ENCODE data around the gene PTHLH.

The PTHLH gene

GRCh38 chr12:27968972-27969623 is 3.4 kb downstream of the PTHLH start:
- Histone ChIP-seq H4K8ac (ENCODE audit: low read depth, low read length) (no peak overlapping the region), H3K14ac (ENCODE audit: low read length) (no peak overlapping the region), H3K9ac (ENCODE audit: low read depth, low read length, poor library complexity) (no peak overlapping the region), H3K4me1 (ENCODE audit: control insufficient read depth in 2 of 2, insufficient read depth in 1 of 2, low read depth in 1 of 2, low read length in 2 of 2) (peaks cover 5 to 11% of the 10 kb centered on the region in 2 donors), H3K9me3 (replicated peaks in 1 of 2; ENCODE audit: control insufficient read depth in 2 of 2, insufficient read depth in 1 of 2, low read depth in 1 of 2, low read length in 2 of 2) (no peaks in the 10 kb centered on the region), H3K27me3 (ENCODE audit: control insufficient read depth in 3 of 3, insufficient read depth in 3 of 3, low read depth in 1 of 3, low read length in 3 of 3) (peaks cover 12 to 81% (median 50%) of the 10 kb centered on the region in 3 experiments), H3K79me1 (ENCODE audit: low read depth, low read length) (no peaks in the 10 kb centered on the region), H2BK12ac (ENCODE audit: low read length) (no peak overlapping the region), H3K4me2 (ENCODE audit: insufficient read depth, low read length, poor library complexity, severe bottlenecking) (peak overlapping the region; percentile 48), H2BK15ac (ENCODE audit: low read length) (no peak overlapping the region), H4K91ac (ENCODE audit: low read depth, low read length, poor library complexity) (no peak overlapping the region), H3K27ac (replicated peaks; ENCODE audit: low read length) (no peak overlapping the region), H3K18ac (ENCODE audit: low read length) (no peak overlapping the region), H3K4me3 (ENCODE audit: low read length in 2 of 2) (peak overlapping the region; percentile 11 to 37), H2AFZ (ENCODE audit: low read length) (peak overlapping the region; percentile 90), H3K23ac (ENCODE audit: low read depth, low read length, poor library complexity) (no peak overlapping the region), H2BK120ac (ENCODE audit: low read depth, low read length) (no peak overlapping the region), H2BK5ac (ENCODE audit: low read length) (no peak overlapping the region), H3K36me3 (replicated peaks in 1 of 2; ENCODE audit: control insufficient read depth in 2 of 2, insufficient read depth in 2 of 2, low read length in 2 of 2) (no peaks in the 10 kb centered on the region), H3K4ac (ENCODE audit: low read length) (no peak overlapping the region), H2AK5ac (ENCODE audit: low read depth, low read length) (no peak overlapping the region)
- DNase-seq (ENCODE audit: low spot score): no peak
- no CpG with 5 or more reads among the region's 38 CpGs for WGBS, 2 donors (ENCODE audit: extremely low coverage in 2 of 2, insufficient read length in 2 of 2, insufficient replicate concordance in 1 of 2)

- H2BK120ac ChIP-seq (ENCODE audit: low read depth, low read length): no peak overlapping the region
- H3K14ac ChIP-seq (ENCODE audit: low read length): no peak overlapping the region
- no peak overlapping the region for H4K91ac ChIP-seq (ENCODE audit: low read depth, low read length, poor library complexity)
- no peak overlapping the region for H3K27ac ChIP-seq (replicated peaks; ENCODE audit: low read length)
- no peak overlapping the region for H2BK12ac ChIP-seq (ENCODE audit: low read length)
- H2AFZ ChIP-seq (ENCODE audit: low read length): no peak overlapping the region
- H3K18ac ChIP-seq (ENCODE audit: low read length): no peak overlapping the region
- no peak overlapping the region for H3K4ac ChIP-seq (ENCODE audit: low read length)
- H3K9me3 ChIP-seq (replicated peaks in 1 of 2; ENCODE audit: control insufficient read depth in 2 of 2, insufficient read depth in 1 of 2, low read depth in 1 of 2, low read length in 2 of 2): no peaks in the 10 kb centered on the region
- no peak overlapping the region for H2BK15ac ChIP-seq (ENCODE audit: low read length)
- no peak overlapping the region for H3K4me3 ChIP-seq (ENCODE audit: low read length in 2 of 2)
- no peak overlapping the region for H2BK5ac ChIP-seq (ENCODE audit: low read length)
- no peak for DNase-seq (ENCODE audit: low spot score)
- no peak overlapping the region for H3K4me2 ChIP-seq (ENCODE audit: insufficient read depth, low read length, poor library complexity, severe bottlenecking)
- no peaks in the 10 kb centered on the region for H3K79me1 ChIP-seq (ENCODE audit: low read depth, low read length)
- no peak overlapping the region for H3K9ac ChIP-seq (ENCODE audit: low read depth, low read length, poor library complexity)
- no peaks in the 10 kb centered on the region for H3K36me3 ChIP-seq (replicated peaks in 1 of 2; ENCODE audit: control insufficient read depth in 2 of 2, insufficient read depth in 2 of 2, low read length in 2 of 2)
- H4K8ac ChIP-seq (ENCODE audit: low read depth, low read length): no peak overlapping the region
- peaks cover 7 to 67% (median 40%) of the 10 kb centered on the region in 3 experiments for H3K27me3 ChIP-seq (ENCODE audit: control insufficient read depth in 3 of 3, insufficient read depth in 3 of 3, low read depth in 1 of 3, low read length in 3 of 3)
- no peak overlapping the region for H2AK5ac ChIP-seq (ENCODE audit: low read depth, low read length)
- no CpG with 5 or more reads among the region's 2 CpGs for WGBS, 2 donors (ENCODE audit: extremely low coverage in 2 of 2, insufficient read length in 2 of 2, insufficient replicate concordance in 1 of 2)
- peaks cover 5 to 11% of the 10 kb centered on the region in 2 donors for H3K4me1 ChIP-seq (ENCODE audit: control insufficient read depth in 2 of 2, insufficient read depth in 1 of 2, low read depth in 1 of 2, low read length in 2 of 2)
- no peak overlapping the region for H3K23ac ChIP-seq (ENCODE audit: low read depth, low read length, poor library complexity)
Observed at GRCh38 chr12:27967551-27968054, 4.9 kb downstream of the PTHLH start.

- no CpG with 5 or more reads among the region's 2 CpGs for WGBS, 2 donors (ENCODE audit: extremely low coverage in 2 of 2, insufficient read length in 2 of 2, insufficient replicate concordance in 1 of 2)
- Histone ChIP-seq H4K8ac (ENCODE audit: low read depth, low read length) (no peak overlapping the region), H3K9ac (ENCODE audit: low read depth, low read length, poor library complexity) (no peak overlapping the region), H2BK5ac (ENCODE audit: low read length) (no peak overlapping the region), H3K4me3 (ENCODE audit: low read length in 2 of 2) (no peak overlapping the region), H2BK12ac (ENCODE audit: low read length) (no peak overlapping the region), H3K4me2 (ENCODE audit: insufficient read depth, low read length, poor library complexity, severe bottlenecking) (no peak overlapping the region), H3K14ac (ENCODE audit: low read length) (no peak overlapping the region), H4K91ac (ENCODE audit: low read depth, low read length, poor library complexity) (no peak overlapping the region), H2AFZ (ENCODE audit: low read length) (no peak overlapping the region), H2BK15ac (ENCODE audit: low read length) (no peak overlapping the region), H3K9me3 (replicated peaks in 1 of 2; ENCODE audit: control insufficient read depth in 2 of 2, insufficient read depth in 1 of 2, low read depth in 1 of 2, low read length in 2 of 2) (no peaks in the 10 kb centered on the region), H3K79me1 (ENCODE audit: low read depth, low read length) (no peaks in the 10 kb centered on the region), H3K36me3 (replicated peaks in 1 of 2; ENCODE audit: control insufficient read depth in 2 of 2, insufficient read depth in 2 of 2, low read length in 2 of 2) (no peaks in the 10 kb centered on the region), H3K23ac (ENCODE audit: low read depth, low read length, poor library complexity) (no peak overlapping the region), H2BK120ac (ENCODE audit: low read depth, low read length) (no peak overlapping the region), H3K4me1 (ENCODE audit: control insufficient read depth in 2 of 2, insufficient read depth in 1 of 2, low read depth in 1 of 2, low read length in 2 of 2) (peaks cover 5 to 11% of the 10 kb centered on the region in 2 donors), H2AK5ac (ENCODE audit: low read depth, low read length) (no peak overlapping the region), H3K18ac (ENCODE audit: low read length) (no peak overlapping the region), H3K27ac (replicated peaks; ENCODE audit: low read length) (no peak overlapping the region), H3K4ac (ENCODE audit: low read length) (no peak overlapping the region), H3K27me3 (ENCODE audit: control insufficient read depth in 3 of 3, insufficient read depth in 3 of 3, low read depth in 1 of 3, low read length in 3 of 3) (peaks cover 7 to 60% (median 38%) of the 10 kb centered on the region in 3 experiments)
- DNase-seq (ENCODE audit: low spot score): no peak
Observed at GRCh38 chr12:27966870-27967269, 5.7 kb downstream of the PTHLH start.

GRCh38 chr12:27965966-27966365 is 6.6 kb downstream of the PTHLH start:
- no peak overlapping the region for H3K23ac ChIP-seq (ENCODE audit: low read depth, low read length, poor library complexity)
- H2BK15ac ChIP-seq (ENCODE audit: low read length): no peak overlapping the region
- no peak for DNase-seq (ENCODE audit: low spot score)
- no peaks in the 10 kb centered on the region for H3K79me1 ChIP-seq (ENCODE audit: low read depth, low read length)
- no peak overlapping the region for H3K4ac ChIP-seq (ENCODE audit: low read length)
- peaks cover 5 to 9% of the 10 kb centered on the region in 2 donors for H3K4me1 ChIP-seq (ENCODE audit: control insufficient read depth in 2 of 2, insufficient read depth in 1 of 2, low read depth in 1 of 2, low read length in 2 of 2)
- H2AK5ac ChIP-seq (ENCODE audit: low read depth, low read length): no peak overlapping the region
- no peak overlapping the region for H3K4me2 ChIP-seq (ENCODE audit: insufficient read depth, low read length, poor library complexity, severe bottlenecking)
- no peak overlapping the region for H2AFZ ChIP-seq (ENCODE audit: low read length)
- no CpG with 5 or more reads among the region's 2 CpGs for WGBS, 2 donors (ENCODE audit: extremely low coverage in 2 of 2, insufficient read length in 2 of 2, insufficient replicate concordance in 1 of 2)
- no peak overlapping the region for H2BK5ac ChIP-seq (ENCODE audit: low read length)
- H2BK120ac ChIP-seq (ENCODE audit: low read depth, low read length): no peak overlapping the region
- peaks cover 5 to 51% (median 31%) of the 10 kb centered on the region in 3 experiments for H3K27me3 ChIP-seq (ENCODE audit: control insufficient read depth in 3 of 3, insufficient read depth in 3 of 3, low read depth in 1 of 3, low read length in 3 of 3)
- no peak overlapping the region for H3K14ac ChIP-seq (ENCODE audit: low read length)
- H3K36me3 ChIP-seq (replicated peaks in 1 of 2; ENCODE audit: control insufficient read depth in 2 of 2, insufficient read depth in 2 of 2, low read length in 2 of 2): no peaks in the 10 kb centered on the region
- H4K8ac ChIP-seq (ENCODE audit: low read depth, low read length): no peak overlapping the region
- H4K91ac ChIP-seq (ENCODE audit: low read depth, low read length, poor library complexity): no peak overlapping the region
- H3K4me3 ChIP-seq (ENCODE audit: low read length in 2 of 2): no peak overlapping the region
- no peak overlapping the region for H3K18ac ChIP-seq (ENCODE audit: low read length)
- H3K9ac ChIP-seq (ENCODE audit: low read depth, low read length, poor library complexity): no peak overlapping the region
- no peak overlapping the region for H3K27ac ChIP-seq (replicated peaks; ENCODE audit: low read length)
- no peaks in the 10 kb centered on the region for H3K9me3 ChIP-seq (replicated peaks in 1 of 2; ENCODE audit: control insufficient read depth in 2 of 2, insufficient read depth in 1 of 2, low read depth in 1 of 2, low read length in 2 of 2)
- no peak overlapping the region for H2BK12ac ChIP-seq (ENCODE audit: low read length)
